Measurements from ENCODE around the gene FREY1. TPM values are rescaled to one million over a fixed set of nuclear protein-coding genes. Genes with fewer than 3 reads are reported as not detected.

Gene FREY1
- total RNA-seq, 6 donors from 2014 or later, result 0.60 to 3.2 (median 1.7) TPM; not detected in 2

DNA sequence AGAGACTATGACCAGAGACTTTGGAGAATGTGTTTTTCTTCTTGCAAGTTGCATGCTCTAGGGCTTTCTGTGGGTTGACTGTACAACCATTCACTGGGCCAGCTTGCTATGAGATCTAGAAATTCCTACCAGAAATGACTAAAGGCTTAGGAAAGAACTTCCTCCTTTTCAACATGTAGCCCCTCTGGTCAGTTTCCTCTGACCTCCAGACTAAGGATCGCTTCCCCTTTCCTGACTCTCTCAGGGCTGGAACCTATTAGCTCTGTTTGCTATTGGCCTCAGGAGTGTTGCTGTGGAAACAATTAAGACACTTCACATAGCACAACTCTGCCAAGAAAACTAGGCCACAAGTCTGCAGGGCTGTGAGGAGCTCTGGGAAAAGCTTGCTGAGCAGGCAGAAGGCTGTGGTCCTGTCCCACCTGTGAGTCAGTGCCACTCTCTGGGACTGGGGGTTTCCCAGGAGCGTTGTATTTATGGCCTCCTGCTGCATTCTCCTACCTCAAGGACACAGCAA lies 49.1 kb downstream of the FREY1 start:
- WGBS, 2 donors, result 34 to 45% methylated on average over 2 of the region's 2 CpGs
- H3K27me3 ChIP-seq, result no peaks in the 10 kb centered on the region
- peaks cover 48 to 76% (median 56%) of the 10 kb centered on the region in 4 donors for H3K4me1 ChIP-seq
- peaks cover 16 to 70% (median 34%) of the 10 kb centered on the region in 4 donors for H3K36me3 ChIP-seq
- ATAC-seq (ENCODE audit: low FRiP score in 2 of 2) (peak; percentile 82 to 86), DNase-seq (peak in 1 of 2 donors; percentile 90)
- TF ChIP-seq, protein P1, sequence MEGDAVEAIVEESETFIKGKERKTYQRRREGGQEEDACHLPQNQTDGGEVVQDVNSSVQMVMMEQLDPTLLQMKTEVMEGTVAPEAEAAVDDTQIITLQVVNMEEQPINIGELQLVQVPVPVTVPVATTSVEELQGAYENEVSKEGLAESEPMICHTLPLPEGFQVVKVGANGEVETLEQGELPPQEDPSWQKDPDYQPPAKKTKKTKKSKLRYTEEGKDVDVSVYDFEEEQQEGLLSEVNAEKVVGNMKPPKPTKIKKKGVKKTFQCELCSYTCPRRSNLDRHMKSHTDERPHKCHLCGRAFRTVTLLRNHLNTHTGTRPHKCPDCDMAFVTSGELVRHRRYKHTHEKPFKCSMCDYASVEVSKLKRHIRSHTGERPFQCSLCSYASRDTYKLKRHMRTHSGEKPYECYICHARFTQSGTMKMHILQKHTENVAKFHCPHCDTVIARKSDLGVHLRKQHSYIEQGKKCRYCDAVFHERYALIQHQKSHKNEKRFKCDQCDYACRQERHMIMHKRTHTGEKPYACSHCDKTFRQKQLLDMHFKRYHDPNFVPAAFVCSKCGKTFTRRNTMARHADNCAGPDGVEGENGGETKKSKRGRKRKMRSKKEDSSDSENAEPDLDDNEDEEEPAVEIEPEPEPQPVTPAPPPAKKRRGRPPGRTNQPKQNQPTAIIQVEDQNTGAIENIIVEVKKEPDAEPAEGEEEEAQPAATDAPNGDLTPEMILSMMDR (IDR thresholded peaks at IDR 0.05), result no peak
- peak in 1 of 4 donors; percentile 11 for TF ChIP-seq POLR2A (IDR thresholded peaks at IDR 0.05)
- TF ChIP-seq EP300 (IDR thresholded peaks at IDR 0.05), result peak in 1 of 4 donors; percentile 37
- peak; percentile 21 to 25 for TF ChIP-seq POLR2AphosphoS5 (IDR thresholded peaks at IDR 0.05)
- peak overlapping the region; percentile 77 to 85 (median 79) for H3K27ac ChIP-seq
- no peak overlapping the region for H3K4me3 ChIP-seq
- H3K9me3 ChIP-seq, result no peaks in the 10 kb centered on the region

Other genes with a start within 250 kb of the FREY1 start
- 1 to 10 TPM; 1.6 to 7.4 (median 2.6) TPM for gene CHST1, start 241.6 kb downstream of the FREY1 start, total RNA-seq
- 10 to 100 TPM; 18.3 to 50.9 (median 24.0) TPM for gene SLC35C1, start 102.1 kb downstream of the FREY1 start, total RNA-seq
- gene CRY2, start 59.8 kb downstream of the FREY1 start, total RNA-seq, result 100 to 1,000 TPM in 1 of 6 donors, 10 to 100 TPM in 5; 51.1 to 103 (median 63.2) TPM
- 10 to 100 TPM in 1 of 6 donors, 1 to 10 TPM in 5; 2.1 to 16.0 (median 8.7) TPM for gene MAPK8IP1, start 21.6 kb downstream of the FREY1 start, total RNA-seq
- gene PEX16, start 10.6 kb upstream of the FREY1 start, total RNA-seq, result 10 to 100 TPM; 22.9 to 43.0 (median 32.6) TPM
- 10 to 100 TPM in 1 of 6 donors, 1 to 10 TPM in 5; 4.3 to 10.6 (median 7.1) TPM for gene LARGE2, start 15.4 kb upstream of the FREY1 start, total RNA-seq
- 10 to 100 TPM; 21.1 to 99.5 (median 52.2) TPM for gene PHF21A, start 214.2 kb upstream of the FREY1 start, total RNA-seq

Measured in upper lobe of left lung (tissue), 6 donors.